ENCODE data around the gene GPR78. TPM values are rescaled to one million over a fixed set of nuclear protein-coding genes. Genes with fewer than 3 reads are reported as not detected.

The GPR78 gene
- total RNA-seq, 2 donors from 2014 or later, result not detected

- TF ChIP-seq CTCF (IDR thresholded peaks at IDR 0.05), result no peak
- H3K4me1 ChIP-seq, result no peaks in the 10 kb centered on the region
- DNase-seq, result no peak
- no peak overlapping the region for H3K27ac ChIP-seq
- H3K36me3 ChIP-seq, result no peaks in the 10 kb centered on the region
- intact Hi-C loops (cut with DNase I), result no loop called here
- H3K9ac ChIP-seq (ENCODE audit: low read depth in 2 of 2, low read length in 2 of 2), result no peak overlapping the region
- H3K27me3 ChIP-seq, result peaks cover 4% of the 10 kb centered on the region
- H3K4me3 ChIP-seq, result no peak overlapping the region
- no peaks in the 10 kb centered on the region for H3K9me3 ChIP-seq
Observed at GRCh38 chr4:8608714-8609391, 28.7 kb downstream of the GPR78 start.

- H3K36me3 ChIP-seq, result no peaks in the 10 kb centered on the region
- no peaks in the 10 kb centered on the region for H3K4me1 ChIP-seq
- H3K4me3 ChIP-seq, result no peak overlapping the region
- DNase-seq, result no peak
- no peaks in the 10 kb centered on the region for H3K9me3 ChIP-seq
- H3K27me3 ChIP-seq, result peaks cover 4% of the 10 kb centered on the region
- no peak overlapping the region for H3K27ac ChIP-seq
- no peak overlapping the region for H3K9ac ChIP-seq (ENCODE audit: low read depth in 2 of 2, low read length in 2 of 2)
- no peak for TF ChIP-seq CTCF (IDR thresholded peaks at IDR 0.05)
- intact Hi-C loops (cut with DNase I), result no loop called here
Observed at GRCh38 chr4:8609406-8609805, 29.2 kb downstream of the GPR78 start.

- no peak overlapping the region for H3K27ac ChIP-seq
- H3K9ac ChIP-seq (ENCODE audit: low read depth in 2 of 2, low read length in 2 of 2), result no peak overlapping the region
- no peaks in the 10 kb centered on the region for H3K9me3 ChIP-seq
- intact Hi-C loops (cut with DNase I), result no loop called here
- TF ChIP-seq CTCF (IDR thresholded peaks at IDR 0.05), result no peak
- no peaks in the 10 kb centered on the region for H3K36me3 ChIP-seq
- H3K27me3 ChIP-seq, result peaks cover 4% of the 10 kb centered on the region
- no peaks in the 10 kb centered on the region for H3K4me1 ChIP-seq
- no peak for DNase-seq
- no peak overlapping the region for H3K4me3 ChIP-seq
Observed at GRCh38 chr4:8609824-8610350, 29.7 kb downstream of the GPR78 start.

- H3K36me3 ChIP-seq, result no peaks in the 10 kb centered on the region
- no peak for DNase-seq
- no peak overlapping the region for H3K9ac ChIP-seq (ENCODE audit: low read depth in 2 of 2, low read length in 2 of 2)
- intact Hi-C loops (cut with DNase I), result no loop called here
- no peaks in the 10 kb centered on the region for H3K4me1 ChIP-seq
- no peak for TF ChIP-seq CTCF (IDR thresholded peaks at IDR 0.05)
- no peak overlapping the region for H3K27ac ChIP-seq
- H3K4me3 ChIP-seq, result no peak overlapping the region
- no peaks in the 10 kb centered on the region for H3K9me3 ChIP-seq
- H3K27me3 ChIP-seq, result peaks cover 4% of the 10 kb centered on the region
Observed at GRCh38 chr4:8610858-8611616, 30.8 kb downstream of the GPR78 start.

GRCh38 chr4:8612646-8613045, 32.5 kb downstream of the GPR78 start:
- no peaks in the 10 kb centered on the region for H3K36me3 ChIP-seq
- H3K4me1 ChIP-seq, result no peaks in the 10 kb centered on the region
- DNase-seq, result no peak
- H3K9me3 ChIP-seq, result no peaks in the 10 kb centered on the region
- no peak overlapping the region for H3K9ac ChIP-seq (ENCODE audit: low read depth in 2 of 2, low read length in 2 of 2)
- intact Hi-C loops (cut with DNase I), result no loop called here
- no peak overlapping the region for H3K4me3 ChIP-seq
- no peak for TF ChIP-seq CTCF (IDR thresholded peaks at IDR 0.05)
- H3K27me3 ChIP-seq, result no peaks in the 10 kb centered on the region
- no peak overlapping the region for H3K27ac ChIP-seq

All from colonic mucosa (tissue), 4 donors.